Suppressor macrophage treated with lipopolysaccharide for 4 hours (primary cell): ENCODE data around the gene ANKRD11.
"Not testable (repeated sequence)": the region's sequence is repeated elsewhere in the genome, so short reads cannot be mapped to it uniquely, and the experiment has no call there.

ENCODE experiments used
- DNase-seq: peaks from one replicate; pipeline ENCODE4 v3.0.0-alpha.2; 2020

Gene ANKRD11

GRCh38 chr16:89400740-89401139 is 89.6 kb downstream of the ANKRD11 start:
- no peak for DNase-seq

- no peak for DNase-seq
These were observed 91.4 kb downstream of the ANKRD11 start for GRCh38 chr16:89398924-89399323.

GRCh38 chr16:89397331-89397861 is 93.0 kb downstream of the ANKRD11 start:
- DNase-seq: no peak

- no peak for DNase-seq
These were observed 94.2 kb downstream of the ANKRD11 start for GRCh38 chr16:89396156-89396555.

- DNase-seq: no peak
These were observed 94.9 kb downstream of the ANKRD11 start for GRCh38 chr16:89395150-89396142.

- no peak for DNase-seq
These were observed 96.5 kb downstream of the ANKRD11 start for GRCh38 chr16:89393738-89394406.

GRCh38 chr16:89392881-89393737 is 97.3 kb downstream of the ANKRD11 start:
- DNase-seq: peak; percentile 20

GRCh38 chr16:89390224-89390583 is 100.2 kb downstream of the ANKRD11 start:
- DNase-seq: not testable (repeated sequence)

GRCh38 chr16:89389504-89390223 is 100.7 kb downstream of the ANKRD11 start:
- DNase-seq: not testable (repeated sequence)

GRCh38 chr16:89388536-89388935 is 101.8 kb downstream of the ANKRD11 start:
- DNase-seq: no peak

- no peak for DNase-seq
These were observed 103.8 kb downstream of the ANKRD11 start for GRCh38 chr16:89386306-89387185.

- no peak for DNase-seq
These were observed 104.6 kb downstream of the ANKRD11 start for GRCh38 chr16:89385712-89386111.

- no peak for DNase-seq
These were observed 106.1 kb downstream of the ANKRD11 start for GRCh38 chr16:89384282-89384681.

GRCh38 chr16:89383095-89384003 is 107.0 kb downstream of the ANKRD11 start:
- no peak for DNase-seq

GRCh38 chr16:89382555-89382954 is 107.8 kb downstream of the ANKRD11 start:
- not testable (repeated sequence) for DNase-seq

GRCh38 chr16:89381788-89382187 is 108.6 kb downstream of the ANKRD11 start:
- DNase-seq: no peak

GRCh38 chr16:89380681-89381080 is 109.7 kb downstream of the ANKRD11 start:
- no peak for DNase-seq

GRCh38 chr16:89378947-89379771 is 111.2 kb downstream of the ANKRD11 start:
- DNase-seq: no peak

- DNase-seq: no peak
These were observed 112.9 kb downstream of the ANKRD11 start for GRCh38 chr16:89377453-89377848.
